GM12878 (cell line): ENCODE data around the gene SIL1. TPM values are rescaled to one million over a fixed set of nuclear protein-coding genes. Genes with fewer than 3 reads are reported as not detected.

Experiments used
- ATAC-seq: fragments of 200-7000 bp; cut with Tn5 transposase; 3 replicates; pipeline ENCODE4 v1.9.1; 2020; ENCODE audit warnings: mild to moderate bottlenecking, moderate library complexity
- BruUV-seq: library from RNA; stranded (reverse); fragments of 400-500 nt; replicated peaks from 2 replicates; lab custom pipeline; 2021; lab: Mats Ljungman, UMichigan
- CTCF ChIA-PET: fragments of 300-600 bp; sonication (Branson Sonifier 250); formaldehyde crosslinking; extraction: SDS; loops from one replicate; lab custom pipeline; 2021; ENCODE audit warnings: inconsistent platforms; lab: Yijun Ruan, JAX
- POLR2A ChIA-PET: fragments of 350-600 bp; formaldehyde crosslinking; extraction: SDS; loops from one replicate; lab custom pipeline; 2021; ENCODE audit warnings: inconsistent platforms; lab: Charles Lee
- RAD21 ChIA-PET: fragments of 300-600 bp; sonication (Branson Sonifier 250); formaldehyde crosslinking; loops from one replicate; lab custom pipeline; 2023; ENCODE audit warnings: antibody characterized with exemption; ENCODE audit not compliant: unreplicated experiment; lab: Charles Lee
- SMC1A ChIA-PET: fragments of 300-600 bp; sonication (Branson Sonifier 250); formaldehyde crosslinking; loops from one replicate; lab custom pipeline; 2023; ENCODE audit not compliant: unreplicated experiment, uncharacterized antibody; lab: Charles Lee
- DNase-seq: peaks from one replicate; pipeline ENCODE4 v3.0.0-alpha.2; 2011; ENCODE audit warnings: low read depth, low spot score
- FAIRE-seq: peaks from 3 replicates; lab custom pipeline; 2011; peaks lifted over from hg19 to GRCh38; lab: Jason Lieb, UNC
- H2AFZ ChIP-seq: 2 replicates; pipeline ENCODE4 v1.6.0; 2011; ENCODE audit warnings: low read depth, low read length, control low read depth; ENCODE audit not compliant: control insufficient read depth
- H3K27ac ChIP-seq: 2 replicates; pipeline ENCODE4 v1.5.1; 2011; ENCODE audit warnings: control low read depth; ENCODE audit not compliant: control insufficient read depth, insufficient read depth
- H3K27me3 ChIP-seq, 2 experiments: replicated peaks in 1 of 2; 2 replicates each; pipeline versions ENCODE4 v1.6.0 to v1.6.1; 2011; ENCODE audit warnings: low read length in 1 of 2; ENCODE audit not compliant: control insufficient read depth in 2 of 2, insufficient read depth in 2 of 2
- H3K36me3 ChIP-seq, 2 experiments: 2 replicates each; pipeline ENCODE4 v1.5.1; 2011; ENCODE audit warnings: low read length in 1 of 2; ENCODE audit not compliant: control insufficient read depth in 2 of 2, insufficient read depth in 2 of 2
- H3K4me1 ChIP-seq: 2 replicates; pipeline ENCODE4 v1.6.1; 2011; ENCODE audit warnings: mild to moderate bottlenecking, low read length, moderate library complexity, mixed read lengths; ENCODE audit not compliant: control insufficient read depth, insufficient read depth
- H3K4me2 ChIP-seq: 2 replicates; pipeline ENCODE4 v1.6.0; 2011; ENCODE audit warnings: control low read depth; ENCODE audit not compliant: control insufficient read depth, insufficient read depth
- H3K4me3 ChIP-seq: fragments of 200-600 bp; sonication (generic); 2 replicates; pipeline ENCODE4 v1.5.1; 2016
- H3K79me2 ChIP-seq: 2 replicates; pipeline ENCODE4 v1.6.0; 2011; ENCODE audit warnings: low read length; ENCODE audit not compliant: control insufficient read depth, insufficient read depth
- H3K9ac ChIP-seq: 2 replicates; pipeline ENCODE4 v1.8.0; 2011; ENCODE audit warnings: low read length, control low read depth, mixed read lengths; ENCODE audit not compliant: control insufficient read depth, insufficient read depth
- H3K9me3 ChIP-seq: replicated peaks from 3 replicates; pipeline ENCODE4 v1.5.1; 2011; ENCODE audit warnings: mild to moderate bottlenecking, low read length; ENCODE audit not compliant: control insufficient read depth, insufficient read depth
- H4K20me1 ChIP-seq: 2 replicates; pipeline ENCODE4 v1.6.0; 2011; ENCODE audit not compliant: control insufficient read depth, insufficient read depth
- CBX3 ChIP-seq: fragments of 200-600 bp; sonication (generic); IDR thresholded peaks from 2 replicates; pipeline ENCODE4 v1.6.1; 2016; ENCODE audit warnings: low read depth, borderline replicate concordance
- PAX5 ChIP-seq: IDR thresholded peaks from 2 replicates; pipeline ENCODE4 v1.6.1; 2011; ENCODE audit warnings: low read depth, low read length, borderline replicate concordance
- RAD21 ChIP-seq: IDR thresholded peaks from 2 replicates; pipeline ENCODE4 v1.6.1; 2011; ENCODE audit warnings: mild to moderate bottlenecking, low read depth, low read length, moderate library complexity; ENCODE audit not compliant: insufficient read depth
- YY1 ChIP-seq: IDR thresholded peaks from 2 replicates; pipeline ENCODE4 v1.6.1; 2011; ENCODE audit warnings: low read depth, mild to moderate bottlenecking, low read length
- ZBED1 ChIP-seq: IDR thresholded peaks from 2 replicates; pipeline ENCODE4 v1.6.1; 2016; ENCODE audit warnings: borderline replicate concordance
- WGBS: methylation state at CpG from one replicate; pipeline ENCODE4 v1.1.6; 2016; ENCODE audit warnings: low lambda C conversion rate; ENCODE audit not compliant: insufficient replicate concordance, insufficient coverage; ENCODE audit errors: missing lambda C conversion rate; 5-methylcytosine and 5-hydroxymethylcytosine counted together
- in situ Hi-C: fragments of 300-500 bp; cut with MboI; formaldehyde crosslinking; loops from 9 replicates; pipeline ENCODE4 v1.14.3; 2018; ENCODE audit warnings: mixed read lengths
- intact Hi-C: fragments of 100-400 bp; cut with micrococcal nuclease; formaldehyde crosslinking; loops from one replicate; pipeline ENCODE4 v1.14.2; 2022; ENCODE audit not compliant: unreplicated experiment
- polyA plus RNA-seq, 11 experiments: library from polyadenylated mRNA; depleted of rRNA in 4 of 11; unstranded in 6 of 11; stranded (reverse) in 5 of 11; fragments of >200 nt; fragmentation: Nextera tagmentation in 4 of 11; fragmentation: Illumina TruSeq in 1 of 11; extraction: Ambion mirVana in 4 of 11; extraction: Trizol in 1 of 11; gene quantifications; 1 replicate in 1 of 11; 2 replicates in 10 of 11; pipeline versions ENCODE4 v1.2.1 to v1.2.3, GENCODE V29; 2011 to 2016; ENCODE audit warnings: inconsistent platforms in 2 of 11, missing spikeins in 2 of 11, low read depth in 1 of 11
- total RNA-seq, 4 experiments: library from RNA; depleted of rRNA in 3 of 4; stranded (reverse); fragments of >200 nt in 3 of 4; fragmentation: Illumina TruSeq in 1 of 4; extraction: Trizol in 1 of 4; gene quantifications; 2 replicates each; pipeline versions ENCODE4 v1.2.1 to v1.2.3, GENCODE V29; 2013 to 2021
- TF ChIP-seq, protein P1 (sequence below): fragments of 450-650 bp; IDR thresholded peaks from 2 replicates; pipeline ENCODE4 v1.6.1; 2017; ENCODE audit warnings: antibody characterized with exemption, mild to moderate bottlenecking, moderate library complexity
- TF ChIP-seq, protein P2 (sequence below), 3 experiments: IDR thresholded peaks in 2 of 3; conservative IDR thresholded peaks in 1 of 3; 2 replicates each; pipeline ENCODE4 v1.5.1; 2011; ENCODE audit warnings: low read depth in 3 of 3, low read length in 3 of 3, mild to moderate bottlenecking in 3 of 3, control low read depth in 2 of 3, moderate library complexity in 2 of 3, inconsistent platforms in 1 of 3, mixed read lengths in 1 of 3; ENCODE audit not compliant: control insufficient read depth in 2 of 3, insufficient read depth in 1 of 3; ENCODE audit errors: extremely low read depth in 1 of 3

SIL1 gene
- total and polyA plus RNA-seq, 10 of the 15 experiments (the other 5 are each of a cell fraction or from before 2014, with no cell fraction given) = 4.1 to 49.8 (median 29.4) TPM

DNA sequence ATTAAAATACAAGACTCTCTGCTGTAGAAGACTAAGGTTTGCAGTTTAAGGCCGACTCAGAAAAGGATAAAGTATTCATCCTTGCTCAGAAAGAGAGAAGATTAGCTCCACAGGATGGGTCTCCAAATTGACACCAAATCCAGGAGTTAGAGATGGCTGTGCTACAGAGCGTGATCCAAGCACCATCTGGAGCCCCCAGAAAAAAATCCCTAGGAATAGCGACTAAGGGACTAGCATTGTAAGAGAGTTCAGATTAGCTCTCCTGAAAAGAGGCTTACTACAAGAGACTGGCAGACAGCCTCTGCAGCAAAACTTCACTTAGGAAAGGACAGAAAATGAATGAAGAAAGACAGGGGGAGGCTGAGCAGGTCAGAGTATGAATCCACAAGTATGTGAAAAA, 3.7 kb downstream of the SIL1 start:
- Histone ChIP-seq H3K27me3 (no peaks in the 10 kb centered on the region), H3K4me2 (no peak overlapping the region), H4K20me1 (no peaks in the 10 kb centered on the region), H3K79me2 (peaks cover 34% of the 10 kb centered on the region), H3K9me3 (no peaks in the 10 kb centered on the region), H3K27ac (no peak overlapping the region), H3K4me3 (0 out of 2 replicates have a peak overlapping the region, but pooled peaks have one; percentile 2), H3K9ac (no peak overlapping the region), H2AFZ (no peak overlapping the region), H3K4me1 (peaks cover 4% of the 10 kb centered on the region), H3K36me3 (peaks cover 0 to 4% of the 10 kb centered on the region in 2 experiments; a peak in 1 of 4 replicates)
- ChIA-PET CTCF (interaction anchor here (1.1 kb wide), 1 partner anchor 12 kb away, joined by 3 read pairs; no protein-coding TSS in a partner anchor), POLR2A (interaction anchor here (0.7 to 1.0 kb wide), 2 partner anchors 15 to 652 kb away, joined by 3 read pairs; partner anchors contain the start of gene ETF1), SMC1A (interaction anchor here (0.8 to 1.5 kb wide), 3 partner anchors 9 to 16 kb away, joined by 3 to 8 read pairs (median 3); no protein-coding TSS in a partner anchor), RAD21 (interaction anchor here (1.0 kb wide), 1 partner anchor 44 kb away, joined by 4 read pairs; no protein-coding TSS in a partner anchor)
- no peak for TF ChIP-seq CBX3
- DNase-seq = no peak
- no peak for ATAC-seq
- no TSS peak for BruUV-seq
- intact Hi-C loops (no loop called here), in situ Hi-C loops (no loop called here)
- WGBS = 100% methylated on average over 3 of the region's 3 CpGs
- no peak for FAIRE-seq

DNA sequence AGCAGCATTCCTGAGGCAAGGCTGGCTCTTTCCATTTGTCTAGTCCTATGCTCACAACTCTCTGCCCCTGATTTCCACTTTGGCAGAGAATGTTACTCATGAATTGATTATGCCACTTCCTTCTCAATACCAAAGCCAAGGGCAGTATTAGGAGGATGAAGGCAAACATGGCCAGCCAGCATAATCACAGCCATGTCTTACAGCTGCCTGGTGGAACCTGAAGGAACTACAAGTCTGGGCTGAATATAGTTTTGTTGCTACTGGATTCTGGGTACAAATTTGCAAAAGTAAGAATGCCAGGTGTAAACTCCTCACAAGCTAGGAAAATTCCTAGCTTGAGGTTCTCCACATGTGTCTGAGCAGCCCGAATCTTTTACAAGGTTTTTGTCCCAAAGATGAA, 4.2 kb downstream of the SIL1 start:
- H3K79me2 ChIP-seq = peaks cover 35% of the 10 kb centered on the region
- ChIA-PET RAD21 (interaction anchor here (1.0 kb wide), 1 partner anchor 44 kb away, joined by 4 read pairs; no protein-coding TSS in a partner anchor), SMC1A (interaction anchor here (0.8 to 1.5 kb wide), 4 partner anchors 9 to 638 kb away, joined by 3 to 8 read pairs (median 4); no protein-coding TSS in a partner anchor), POLR2A (interaction anchor here (1.0 kb wide), 1 partner anchor 14 kb away, joined by 3 read pairs; no protein-coding TSS in a partner anchor), CTCF (interaction anchor here (1.1 kb wide), 1 partner anchor 11 kb away, joined by 3 read pairs; no protein-coding TSS in a partner anchor)
- H3K27ac ChIP-seq = no peak overlapping the region
- peak; percentile 63; the same call in 1 of the 2 replicates for TF ChIP-seq YY1
- no peak for TF ChIP-seq ZBED1
- TF ChIP-seq, protein P1, sequence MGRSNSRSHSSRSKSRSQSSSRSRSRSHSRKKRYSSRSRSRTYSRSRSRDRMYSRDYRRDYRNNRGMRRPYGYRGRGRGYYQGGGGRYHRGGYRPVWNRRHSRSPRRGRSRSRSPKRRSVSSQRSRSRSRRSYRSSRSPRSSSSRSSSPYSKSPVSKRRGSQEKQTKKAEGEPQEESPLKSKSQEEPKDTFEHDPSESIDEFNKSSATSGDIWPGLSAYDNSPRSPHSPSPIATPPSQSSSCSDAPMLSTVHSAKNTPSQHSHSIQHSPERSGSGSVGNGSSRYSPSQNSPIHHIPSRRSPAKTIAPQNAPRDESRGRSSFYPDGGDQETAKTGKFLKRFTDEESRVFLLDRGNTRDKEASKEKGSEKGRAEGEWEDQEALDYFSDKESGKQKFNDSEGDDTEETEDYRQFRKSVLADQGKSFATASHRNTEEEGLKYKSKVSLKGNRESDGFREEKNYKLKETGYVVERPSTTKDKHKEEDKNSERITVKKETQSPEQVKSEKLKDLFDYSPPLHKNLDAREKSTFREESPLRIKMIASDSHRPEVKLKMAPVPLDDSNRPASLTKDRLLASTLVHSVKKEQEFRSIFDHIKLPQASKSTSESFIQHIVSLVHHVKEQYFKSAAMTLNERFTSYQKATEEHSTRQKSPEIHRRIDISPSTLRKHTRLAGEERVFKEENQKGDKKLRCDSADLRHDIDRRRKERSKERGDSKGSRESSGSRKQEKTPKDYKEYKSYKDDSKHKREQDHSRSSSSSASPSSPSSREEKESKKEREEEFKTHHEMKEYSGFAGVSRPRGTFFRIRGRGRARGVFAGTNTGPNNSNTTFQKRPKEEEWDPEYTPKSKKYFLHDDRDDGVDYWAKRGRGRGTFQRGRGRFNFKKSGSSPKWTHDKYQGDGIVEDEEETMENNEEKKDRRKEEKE = no peak
- TF ChIP-seq, protein P2, sequence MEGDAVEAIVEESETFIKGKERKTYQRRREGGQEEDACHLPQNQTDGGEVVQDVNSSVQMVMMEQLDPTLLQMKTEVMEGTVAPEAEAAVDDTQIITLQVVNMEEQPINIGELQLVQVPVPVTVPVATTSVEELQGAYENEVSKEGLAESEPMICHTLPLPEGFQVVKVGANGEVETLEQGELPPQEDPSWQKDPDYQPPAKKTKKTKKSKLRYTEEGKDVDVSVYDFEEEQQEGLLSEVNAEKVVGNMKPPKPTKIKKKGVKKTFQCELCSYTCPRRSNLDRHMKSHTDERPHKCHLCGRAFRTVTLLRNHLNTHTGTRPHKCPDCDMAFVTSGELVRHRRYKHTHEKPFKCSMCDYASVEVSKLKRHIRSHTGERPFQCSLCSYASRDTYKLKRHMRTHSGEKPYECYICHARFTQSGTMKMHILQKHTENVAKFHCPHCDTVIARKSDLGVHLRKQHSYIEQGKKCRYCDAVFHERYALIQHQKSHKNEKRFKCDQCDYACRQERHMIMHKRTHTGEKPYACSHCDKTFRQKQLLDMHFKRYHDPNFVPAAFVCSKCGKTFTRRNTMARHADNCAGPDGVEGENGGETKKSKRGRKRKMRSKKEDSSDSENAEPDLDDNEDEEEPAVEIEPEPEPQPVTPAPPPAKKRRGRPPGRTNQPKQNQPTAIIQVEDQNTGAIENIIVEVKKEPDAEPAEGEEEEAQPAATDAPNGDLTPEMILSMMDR (IDR thresholded peaks at IDR 0.05 in 2 of 3, conservative IDR thresholded peaks at IDR 0.05 in 1 of 3; ENCODE audit: control insufficient read depth in 2 of 3, extremely low read depth in 1 of 3, insufficient read depth in 1 of 3, low read depth in 3 of 3, low read length in 3 of 3) = peak; percentile 8 to 56 (median 53); a peak in 4 of 6 replicates
- 0 out of 2 replicates have a peak, but pooled peaks have one; percentile 29 for TF ChIP-seq RAD21
- TF ChIP-seq PAX5 = no peak
- peaks cover 0 to 4% of the 10 kb centered on the region in 2 experiments; a peak in 1 of 4 replicates for H3K36me3 ChIP-seq
- intact Hi-C loops (no loop called here), in situ Hi-C loops (no loop called here)
- H3K4me2 ChIP-seq = no peak overlapping the region
- H3K4me3 ChIP-seq = 0 out of 2 replicates have a peak overlapping the region, but pooled peaks have one; percentile 2
- no peak overlapping the region for H2AFZ ChIP-seq
- FAIRE-seq (no peak), ATAC-seq (peak; percentile 33), DNase-seq (no peak)
- BruUV-seq = no TSS peak
- H3K9ac ChIP-seq = no peak overlapping the region
- no peaks in the 10 kb centered on the region for H4K20me1 ChIP-seq
- no peaks in the 10 kb centered on the region for H3K9me3 ChIP-seq
- 100% methylated on average over 1 of the region's 1 CpG for whole genome bisulfite sequencing
- H3K27me3 ChIP-seq = no peaks in the 10 kb centered on the region
- H3K4me1 ChIP-seq = peaks cover 4% of the 10 kb centered on the region
